ENCODE data around the gene LFNG.

GRCh38 chr7:2483494-2483893 is 36.1 kb upstream of the LFNG start:
- TF ChIP-seq POLR2AphosphoS5 (IDR thresholded peaks at IDR 0.05; ENCODE audit: low read depth, low read length) (no peak), CTCF (IDR thresholded peaks at IDR 0.05) (no peak), SIN3A (IDR thresholded peaks at IDR 0.05; ENCODE audit: borderline replicate concordance, insufficient read depth, low read depth, low read length) (no peak), REST (IDR thresholded peaks at IDR 0.05; ENCODE audit: insufficient read depth in 1 of 2, low read depth in 2 of 2, low read length in 1 of 2) (no peak)
